GM12878 (cell line): Measurements from ENCODE around the gene CACNG4. TPM values are rescaled to one million over a fixed set of nuclear protein-coding genes. Genes with fewer than 3 reads are reported as not detected.

Source experiments
- ATAC-seq: fragments of 200-7000 bp; cut with Tn5 transposase; 3 replicates; pipeline ENCODE4 v1.9.1; 2020; ENCODE audit warnings: mild to moderate bottlenecking, moderate library complexity
- BruUV-seq: library from RNA; stranded (reverse); fragments of 400-500 nt; replicated peaks from 2 replicates; lab custom pipeline; 2021; lab: Mats Ljungman, UMichigan
- CTCF ChIA-PET: fragments of 300-600 bp; sonication (Branson Sonifier 250); formaldehyde crosslinking; extraction: SDS; loops from one replicate; lab custom pipeline; 2021; ENCODE audit warnings: inconsistent platforms; lab: Yijun Ruan, JAX
- POLR2A ChIA-PET: fragments of 350-600 bp; formaldehyde crosslinking; extraction: SDS; loops from one replicate; lab custom pipeline; 2021; ENCODE audit warnings: inconsistent platforms; lab: Charles Lee
- RAD21 ChIA-PET: fragments of 300-600 bp; sonication (Branson Sonifier 250); formaldehyde crosslinking; loops from one replicate; lab custom pipeline; 2023; ENCODE audit warnings: antibody characterized with exemption; ENCODE audit not compliant: unreplicated experiment; lab: Charles Lee
- SMC1A ChIA-PET: fragments of 300-600 bp; sonication (Branson Sonifier 250); formaldehyde crosslinking; loops from one replicate; lab custom pipeline; 2023; ENCODE audit not compliant: unreplicated experiment, uncharacterized antibody; lab: Charles Lee
- DNase-seq: peaks from one replicate; pipeline ENCODE4 v3.0.0-alpha.2; 2011; ENCODE audit warnings: low read depth, low spot score
- FAIRE-seq: peaks from 3 replicates; lab custom pipeline; 2011; peaks lifted over from hg19 to GRCh38; lab: Jason Lieb, UNC
- H2AFZ ChIP-seq: 2 replicates; pipeline ENCODE4 v1.6.0; 2011; ENCODE audit warnings: low read depth, low read length, control low read depth; ENCODE audit not compliant: control insufficient read depth
- H3K27ac ChIP-seq: 2 replicates; pipeline ENCODE4 v1.5.1; 2011; ENCODE audit warnings: control low read depth; ENCODE audit not compliant: control insufficient read depth, insufficient read depth
- H3K27me3 ChIP-seq, 2 experiments: replicated peaks in 1 of 2; 2 replicates each; pipeline versions ENCODE4 v1.6.0 to v1.6.1; 2011; ENCODE audit warnings: low read length in 1 of 2; ENCODE audit not compliant: control insufficient read depth in 2 of 2, insufficient read depth in 2 of 2
- H3K36me3 ChIP-seq, 2 experiments: 2 replicates each; pipeline ENCODE4 v1.5.1; 2011; ENCODE audit warnings: low read length in 1 of 2; ENCODE audit not compliant: control insufficient read depth in 2 of 2, insufficient read depth in 2 of 2
- H3K4me1 ChIP-seq: 2 replicates; pipeline ENCODE4 v1.6.1; 2011; ENCODE audit warnings: mild to moderate bottlenecking, low read length, moderate library complexity, mixed read lengths; ENCODE audit not compliant: control insufficient read depth, insufficient read depth
- H3K4me2 ChIP-seq: 2 replicates; pipeline ENCODE4 v1.6.0; 2011; ENCODE audit warnings: control low read depth; ENCODE audit not compliant: control insufficient read depth, insufficient read depth
- H3K4me3 ChIP-seq: fragments of 200-600 bp; sonication (generic); 2 replicates; pipeline ENCODE4 v1.5.1; 2016
- H3K79me2 ChIP-seq: 2 replicates; pipeline ENCODE4 v1.6.0; 2011; ENCODE audit warnings: low read length; ENCODE audit not compliant: control insufficient read depth, insufficient read depth
- H3K9ac ChIP-seq: 2 replicates; pipeline ENCODE4 v1.8.0; 2011; ENCODE audit warnings: low read length, control low read depth, mixed read lengths; ENCODE audit not compliant: control insufficient read depth, insufficient read depth
- H3K9me3 ChIP-seq: replicated peaks from 3 replicates; pipeline ENCODE4 v1.5.1; 2011; ENCODE audit warnings: mild to moderate bottlenecking, low read length; ENCODE audit not compliant: control insufficient read depth, insufficient read depth
- H4K20me1 ChIP-seq: 2 replicates; pipeline ENCODE4 v1.6.0; 2011; ENCODE audit not compliant: control insufficient read depth, insufficient read depth
- CHD4 ChIP-seq: fragments of 200-600 bp; sonication (generic); IDR thresholded peaks from 2 replicates; pipeline ENCODE4 v1.6.1; 2016; ENCODE audit warnings: mild to moderate bottlenecking
- IRF4 ChIP-seq: IDR thresholded peaks from 2 replicates; pipeline ENCODE4 v1.6.1; 2011; ENCODE audit warnings: low read depth, low read length
- KDM1A ChIP-seq: fragments of 200-600 bp; sonication (generic); IDR thresholded peaks from 2 replicates; pipeline ENCODE4 v1.6.1; 2016; ENCODE audit warnings: borderline replicate concordance
- MEF2B ChIP-seq: fragments of 450-650 bp; IDR thresholded peaks from 2 replicates; pipeline ENCODE4 v1.6.1; 2018; ENCODE audit warnings: mild to moderate bottlenecking, moderate library complexity; ENCODE audit not compliant: partially characterized antibody, poor library complexity, severe bottlenecking
- NFXL1 ChIP-seq: fragments of 450-650 bp; IDR thresholded peaks from 2 replicates; pipeline ENCODE4 v1.6.1; 2017; ENCODE audit warnings: antibody characterized with exemption, mild to moderate bottlenecking, borderline replicate concordance
- PAX8 ChIP-seq: fragments of 450-650 bp; IDR thresholded peaks from 2 replicates; pipeline ENCODE4 v1.6.1; 2017; ENCODE audit warnings: mild to moderate bottlenecking, moderate library complexity
- RAD21 ChIP-seq: IDR thresholded peaks from 2 replicates; pipeline ENCODE4 v1.6.1; 2011; ENCODE audit warnings: mild to moderate bottlenecking, low read depth, low read length, moderate library complexity; ENCODE audit not compliant: insufficient read depth
- SRF ChIP-seq, 2 experiments: IDR thresholded peaks; 2 replicates each; pipeline ENCODE4 v1.6.1; 2011; ENCODE audit warnings: low read depth in 2 of 2, low read length in 2 of 2, mild to moderate bottlenecking in 1 of 2, moderate library complexity in 1 of 2
- ZNF207 ChIP-seq: fragments of 450-650 bp; IDR thresholded peaks from 2 replicates; pipeline ENCODE4 v1.6.1; 2014; ENCODE audit warnings: antibody characterized with exemption, mild to moderate bottlenecking, borderline replicate concordance
- WGBS: methylation state at CpG from one replicate; pipeline ENCODE4 v1.1.6; 2016; ENCODE audit warnings: low lambda C conversion rate; ENCODE audit not compliant: insufficient replicate concordance, insufficient coverage; ENCODE audit errors: missing lambda C conversion rate; 5-methylcytosine and 5-hydroxymethylcytosine counted together
- in situ Hi-C: fragments of 300-500 bp; cut with MboI; formaldehyde crosslinking; loops from 9 replicates; pipeline ENCODE4 v1.14.3; 2018; ENCODE audit warnings: mixed read lengths
- intact Hi-C: fragments of 100-400 bp; cut with micrococcal nuclease; formaldehyde crosslinking; loops from one replicate; pipeline ENCODE4 v1.14.2; 2022; ENCODE audit not compliant: unreplicated experiment
- polyA plus RNA-seq, 11 experiments: library from polyadenylated mRNA; depleted of rRNA in 4 of 11; unstranded in 6 of 11; stranded (reverse) in 5 of 11; fragments of >200 nt; fragmentation: Nextera tagmentation in 4 of 11; fragmentation: Illumina TruSeq in 1 of 11; extraction: Ambion mirVana in 4 of 11; extraction: Trizol in 1 of 11; gene quantifications; 1 replicate in 1 of 11; 2 replicates in 10 of 11; pipeline versions ENCODE4 v1.2.1 to v1.2.3, GENCODE V29; 2011 to 2016; ENCODE audit warnings: inconsistent platforms in 2 of 11, missing spikeins in 2 of 11, low read depth in 1 of 11
- total RNA-seq, 4 experiments: library from RNA; depleted of rRNA in 3 of 4; stranded (reverse); fragments of >200 nt in 3 of 4; fragmentation: Illumina TruSeq in 1 of 4; extraction: Trizol in 1 of 4; gene quantifications; 2 replicates each; pipeline versions ENCODE4 v1.2.1 to v1.2.3, GENCODE V29; 2013 to 2021
- TF ChIP-seq, protein P1 (sequence below): IDR thresholded peaks from 2 replicates; pipeline ENCODE4 v1.6.1; 2012; ENCODE audit warnings: low read depth, low read length, improper control_type of control experiment
- TF ChIP-seq, protein P2 (sequence below), 3 experiments: IDR thresholded peaks in 2 of 3; conservative IDR thresholded peaks in 1 of 3; 2 replicates each; pipeline ENCODE4 v1.5.1; 2011; ENCODE audit warnings: low read depth in 3 of 3, low read length in 3 of 3, mild to moderate bottlenecking in 3 of 3, control low read depth in 2 of 3, moderate library complexity in 2 of 3, inconsistent platforms in 1 of 3, mixed read lengths in 1 of 3; ENCODE audit not compliant: control insufficient read depth in 2 of 3, insufficient read depth in 1 of 3; ENCODE audit errors: extremely low read depth in 1 of 3
- TF ChIP-seq, protein P3 (sequence below): IDR thresholded peaks from 2 replicates; pipeline ENCODE4 v1.6.1; 2011; ENCODE audit warnings: low read depth, low read length, improper control_type of control experiment, borderline replicate concordance
- TF ChIP-seq, protein P4 (sequence below): fragments of 450-650 bp; IDR thresholded peaks from 2 replicates; pipeline ENCODE4 v1.6.1; 2018; ENCODE audit warnings: borderline replicate concordance, mild to moderate bottlenecking; ENCODE audit not compliant: partially characterized antibody
- TF ChIP-seq, protein P5 (sequence below): fragments of 150-350 bp; IDR thresholded peaks from 2 replicates; pipeline ENCODE4 v1.6.1; 2014; ENCODE audit warnings: mild to moderate bottlenecking, low read depth, low read length

Gene CACNG4
- total and polyA plus RNA-seq, 10 of the 15 experiments (the other 5 are each of a cell fraction or from before 2014, with no cell fraction given) = 0.08 TPM; not detected in 8

DNA sequence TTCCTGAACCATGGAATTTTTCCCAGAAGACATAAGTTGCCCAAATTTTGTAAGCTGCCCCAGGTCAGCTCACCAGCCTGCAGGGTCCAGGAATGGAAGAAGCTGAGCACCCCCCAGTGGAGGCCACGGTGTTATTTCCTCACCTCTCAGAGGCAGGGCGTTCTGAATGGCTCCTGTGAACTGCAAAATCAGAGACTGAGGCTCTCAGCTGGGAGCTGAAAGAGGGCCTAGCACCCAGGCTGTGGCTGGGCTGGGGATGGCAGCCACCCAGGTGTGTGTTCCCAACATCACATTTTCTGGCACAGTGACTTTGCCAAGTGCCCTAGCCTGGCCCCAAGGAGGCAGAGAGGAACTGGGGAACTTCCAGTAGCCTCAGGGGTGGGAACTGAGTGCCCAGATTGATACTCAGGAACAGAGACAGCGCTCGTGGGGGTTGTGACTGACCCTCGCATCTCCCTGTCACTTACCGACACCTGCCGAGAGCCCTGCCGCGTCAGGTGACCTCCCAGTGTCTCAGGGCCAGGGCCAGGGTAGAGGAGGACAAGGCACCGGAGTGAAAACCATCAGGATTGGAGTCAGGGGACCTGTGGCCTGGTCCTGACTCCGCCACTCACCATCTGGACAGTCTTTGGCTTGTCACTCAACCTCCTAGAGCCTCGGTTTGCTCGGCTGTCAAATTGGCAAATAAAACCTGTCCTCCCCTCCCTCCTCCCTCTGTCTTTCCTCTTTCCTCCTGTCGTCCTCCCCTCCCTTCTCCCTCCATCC lies 11.3 kb downstream of the CACNG4 start:
- no peaks in the 10 kb centered on the region for H3K36me3 ChIP-seq
- no peak overlapping the region for H3K4me2 ChIP-seq
- 34% methylated on average over 13 of the region's 14 CpGs for WGBS
- no TSS peak for BruUV-seq
- no peaks in the 10 kb centered on the region for H3K79me2 ChIP-seq
- RAD21 ChIA-PET = interaction anchor here (1.2 kb wide), 1 partner anchor 107 kb away, joined by 4 read pairs; no protein-coding TSS in a partner anchor
- H3K4me3 ChIP-seq = no peak overlapping the region
- no peak overlapping the region for H3K27ac ChIP-seq
- no peaks in the 10 kb centered on the region for H4K20me1 ChIP-seq
- in situ Hi-C loops (no loop called here), intact Hi-C loops (no loop called here)
- no peak overlapping the region for H3K9ac ChIP-seq
- POLR2A ChIA-PET = no interaction called here
- SMC1A ChIA-PET = interaction anchor here (0.6 kb wide), 1 partner anchor 755 kb away, joined by 3 read pairs; no protein-coding TSS in a partner anchor
- no peak for FAIRE-seq
- ATAC-seq = peak; percentile 77
- no peaks in the 10 kb centered on the region for H3K9me3 ChIP-seq
- no peak for DNase-seq
- H3K4me1 ChIP-seq = no peaks in the 10 kb centered on the region
- CTCF ChIA-PET = interaction anchor here (0.6 to 1.2 kb wide), 3 partner anchors 12 to 261 kb away, joined by 3 to 4 read pairs (median 4); no protein-coding TSS in a partner anchor
- peaks cover 0 to 3% of the 10 kb centered on the region in 2 experiments; a peak in 3 of 4 replicates for H3K27me3 ChIP-seq
- no peak overlapping the region for H2AFZ ChIP-seq
- TF ChIP-seq NFXL1 = peak; percentile 64; the same call in 1 of the 2 replicates
- TF ChIP-seq, protein P1, sequence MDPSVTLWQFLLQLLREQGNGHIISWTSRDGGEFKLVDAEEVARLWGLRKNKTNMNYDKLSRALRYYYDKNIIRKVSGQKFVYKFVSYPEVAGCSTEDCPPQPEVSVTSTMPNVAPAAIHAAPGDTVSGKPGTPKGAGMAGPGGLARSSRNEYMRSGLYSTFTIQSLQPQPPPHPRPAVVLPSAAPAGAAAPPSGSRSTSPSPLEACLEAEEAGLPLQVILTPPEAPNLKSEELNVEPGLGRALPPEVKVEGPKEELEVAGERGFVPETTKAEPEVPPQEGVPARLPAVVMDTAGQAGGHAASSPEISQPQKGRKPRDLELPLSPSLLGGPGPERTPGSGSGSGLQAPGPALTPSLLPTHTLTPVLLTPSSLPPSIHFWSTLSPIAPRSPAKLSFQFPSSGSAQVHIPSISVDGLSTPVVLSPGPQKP = no peak
- TF ChIP-seq CHD4 = no peak
- TF ChIP-seq SRF (IDR thresholded peaks at IDR 0.05; ENCODE audit: low read depth in 2 of 2, low read length in 2 of 2) = no peak
- no peak for TF ChIP-seq KDM1A
- no peak for TF ChIP-seq IRF4
- no peak for TF ChIP-seq MEF2B
- no peak for TF ChIP-seq ZNF207
- TF ChIP-seq, protein P2, sequence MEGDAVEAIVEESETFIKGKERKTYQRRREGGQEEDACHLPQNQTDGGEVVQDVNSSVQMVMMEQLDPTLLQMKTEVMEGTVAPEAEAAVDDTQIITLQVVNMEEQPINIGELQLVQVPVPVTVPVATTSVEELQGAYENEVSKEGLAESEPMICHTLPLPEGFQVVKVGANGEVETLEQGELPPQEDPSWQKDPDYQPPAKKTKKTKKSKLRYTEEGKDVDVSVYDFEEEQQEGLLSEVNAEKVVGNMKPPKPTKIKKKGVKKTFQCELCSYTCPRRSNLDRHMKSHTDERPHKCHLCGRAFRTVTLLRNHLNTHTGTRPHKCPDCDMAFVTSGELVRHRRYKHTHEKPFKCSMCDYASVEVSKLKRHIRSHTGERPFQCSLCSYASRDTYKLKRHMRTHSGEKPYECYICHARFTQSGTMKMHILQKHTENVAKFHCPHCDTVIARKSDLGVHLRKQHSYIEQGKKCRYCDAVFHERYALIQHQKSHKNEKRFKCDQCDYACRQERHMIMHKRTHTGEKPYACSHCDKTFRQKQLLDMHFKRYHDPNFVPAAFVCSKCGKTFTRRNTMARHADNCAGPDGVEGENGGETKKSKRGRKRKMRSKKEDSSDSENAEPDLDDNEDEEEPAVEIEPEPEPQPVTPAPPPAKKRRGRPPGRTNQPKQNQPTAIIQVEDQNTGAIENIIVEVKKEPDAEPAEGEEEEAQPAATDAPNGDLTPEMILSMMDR (IDR thresholded peaks at IDR 0.05 in 2 of 3, conservative IDR thresholded peaks at IDR 0.05 in 1 of 3; ENCODE audit: control insufficient read depth in 2 of 3, extremely low read depth in 1 of 3, insufficient read depth in 1 of 3, low read depth in 3 of 3, low read length in 3 of 3) = peak; percentile 22 to 27 (median 24); a peak in 3 of 6 replicates
- TF ChIP-seq, protein P3, sequence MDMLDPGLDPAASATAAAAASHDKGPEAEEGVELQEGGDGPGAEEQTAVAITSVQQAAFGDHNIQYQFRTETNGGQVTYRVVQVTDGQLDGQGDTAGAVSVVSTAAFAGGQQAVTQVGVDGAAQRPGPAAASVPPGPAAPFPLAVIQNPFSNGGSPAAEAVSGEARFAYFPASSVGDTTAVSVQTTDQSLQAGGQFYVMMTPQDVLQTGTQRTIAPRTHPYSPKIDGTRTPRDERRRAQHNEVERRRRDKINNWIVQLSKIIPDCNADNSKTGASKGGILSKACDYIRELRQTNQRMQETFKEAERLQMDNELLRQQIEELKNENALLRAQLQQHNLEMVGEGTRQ = no peak
- TF ChIP-seq RAD21 = peak; percentile 37
- no peak for TF ChIP-seq PAX8
- TF ChIP-seq, protein P4, sequence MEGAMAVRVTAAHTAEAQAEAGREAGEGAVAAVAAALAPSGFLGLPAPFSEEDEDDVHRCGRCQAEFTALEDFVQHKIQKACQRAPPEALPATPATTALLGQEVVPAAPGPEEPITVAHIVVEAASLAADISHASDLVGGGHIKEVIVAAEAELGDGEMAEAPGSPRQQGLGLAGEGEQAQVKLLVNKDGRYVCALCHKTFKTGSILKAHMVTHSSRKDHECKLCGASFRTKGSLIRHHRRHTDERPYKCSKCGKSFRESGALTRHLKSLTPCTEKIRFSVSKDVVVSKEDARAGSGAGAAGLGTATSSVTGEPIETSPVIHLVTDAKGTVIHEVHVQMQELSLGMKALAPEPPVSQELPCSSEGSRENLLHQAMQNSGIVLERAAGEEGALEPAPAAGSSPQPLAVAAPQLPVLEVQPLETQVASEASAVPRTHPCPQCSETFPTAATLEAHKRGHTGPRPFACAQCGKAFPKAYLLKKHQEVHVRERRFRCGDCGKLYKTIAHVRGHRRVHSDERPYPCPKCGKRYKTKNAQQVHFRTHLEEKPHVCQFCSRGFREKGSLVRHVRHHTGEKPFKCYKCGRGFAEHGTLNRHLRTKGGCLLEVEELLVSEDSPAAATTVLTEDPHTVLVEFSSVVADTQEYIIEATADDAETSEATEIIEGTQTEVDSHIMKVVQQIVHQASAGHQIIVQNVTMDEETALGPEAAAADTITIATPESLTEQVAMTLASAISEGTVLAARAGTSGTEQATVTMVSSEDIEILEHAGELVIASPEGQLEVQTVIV = no peak
- TF ChIP-seq, protein P5, sequence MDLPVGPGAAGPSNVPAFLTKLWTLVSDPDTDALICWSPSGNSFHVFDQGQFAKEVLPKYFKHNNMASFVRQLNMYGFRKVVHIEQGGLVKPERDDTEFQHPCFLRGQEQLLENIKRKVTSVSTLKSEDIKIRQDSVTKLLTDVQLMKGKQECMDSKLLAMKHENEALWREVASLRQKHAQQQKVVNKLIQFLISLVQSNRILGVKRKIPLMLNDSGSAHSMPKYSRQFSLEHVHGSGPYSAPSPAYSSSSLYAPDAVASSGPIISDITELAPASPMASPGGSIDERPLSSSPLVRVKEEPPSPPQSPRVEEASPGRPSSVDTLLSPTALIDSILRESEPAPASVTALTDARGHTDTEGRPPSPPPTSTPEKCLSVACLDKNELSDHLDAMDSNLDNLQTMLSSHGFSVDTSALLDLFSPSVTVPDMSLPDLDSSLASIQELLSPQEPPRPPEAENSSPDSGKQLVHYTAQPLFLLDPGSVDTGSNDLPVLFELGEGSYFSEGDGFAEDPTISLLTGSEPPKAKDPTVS = no peak
